GM23248 (cell line): Measurements from ENCODE around the gene CPAMD8. TPM values are rescaled to one million over a fixed set of nuclear protein-coding genes. Genes with fewer than 3 reads are reported as not detected.
A peak's percentile ranks its signal among the peaks of the same experiment; 100 is the strongest.

Experiments used
- DNase-seq: peaks from one replicate; pipeline ENCODE4 v3.0.0-alpha.2; 2015
- H2AFZ ChIP-seq: fragments of 200-600 bp; sonication (generic); 2 replicates; pipeline ENCODE4 v1.6.1; 2016; ENCODE audit warnings: antibody characterized with exemption
- H3F3A ChIP-seq: fragments of 200-600 bp; sonication (generic); 2 replicates; pipeline ENCODE4 v1.6.1; 2016; ENCODE audit warnings: mild to moderate bottlenecking, antibody characterized with exemption, mixed run types; ENCODE audit not compliant: insufficient read depth
- H3K27ac ChIP-seq: fragments of 200-600 bp; sonication (generic); 2 replicates; pipeline ENCODE4 v1.5.1; 2016; ENCODE audit warnings: mild to moderate bottlenecking
- H3K27me3 ChIP-seq: fragments of 200-600 bp; sonication (generic); replicated peaks from 2 replicates; pipeline ENCODE4 v1.6.1; 2016; ENCODE audit warnings: mild to moderate bottlenecking; ENCODE audit not compliant: insufficient read depth
- H3K36me3 ChIP-seq: fragments of 200-600 bp; sonication (generic); 2 replicates; pipeline ENCODE4 v1.6.1; 2016; ENCODE audit warnings: low read depth, mild to moderate bottlenecking
- H3K4me1 ChIP-seq: fragments of 200-600 bp; sonication (generic); 2 replicates; pipeline ENCODE4 v1.6.1; 2016; ENCODE audit warnings: mild to moderate bottlenecking; ENCODE audit not compliant: insufficient read depth
- H3K4me2 ChIP-seq: fragments of 200-600 bp; sonication (generic); one replicate; pipeline ENCODE4 v1.6.1; 2016; ENCODE audit warnings: mild to moderate bottlenecking; ENCODE audit not compliant: unreplicated experiment
- H3K4me3 ChIP-seq: fragments of 200-600 bp; sonication (generic); 2 replicates; pipeline ENCODE4 v1.5.1; 2016; ENCODE audit warnings: mild to moderate bottlenecking
- H3K79me2 ChIP-seq: fragments of 200-600 bp; sonication (generic); 2 replicates; pipeline ENCODE4 v1.6.1; 2016; ENCODE audit warnings: mild to moderate bottlenecking; ENCODE audit not compliant: insufficient read depth
- H3K9ac ChIP-seq: fragments of 200-600 bp; sonication (generic); 2 replicates; pipeline ENCODE4 v1.6.1; 2016; ENCODE audit warnings: mild to moderate bottlenecking
- H3K9me2 ChIP-seq: fragments of 200-600 bp; sonication (generic); 2 replicates; pipeline ENCODE4 v1.6.1; 2016; ENCODE audit warnings: mixed run types, mild to moderate bottlenecking, moderate library complexity; ENCODE audit not compliant: insufficient read depth
- H3K9me3 ChIP-seq: fragments of 200-600 bp; sonication (generic); one replicate; pipeline ENCODE4 v1.6.1; 2017; ENCODE audit warnings: low read depth
- H4K20me1 ChIP-seq: fragments of 200-600 bp; sonication (generic); 2 replicates; pipeline ENCODE4 v1.6.0; 2016; ENCODE audit not compliant: insufficient read depth
- EZH2 ChIP-seq: fragments of 200-600 bp; sonication (generic); IDR thresholded peaks from 2 replicates; pipeline ENCODE4 v1.6.1; 2018; ENCODE audit warnings: antibody characterized with exemption, mild to moderate bottlenecking; ENCODE audit not compliant: insufficient read depth, poor library complexity, severe bottlenecking
- EZH2phosphoT487 ChIP-seq: fragments of 200-600 bp; sonication (generic); IDR thresholded peaks from 2 replicates; pipeline ENCODE4 v1.6.1; 2018; ENCODE audit warnings: antibody characterized with exemption, moderate library complexity, mild to moderate bottlenecking, low read depth; ENCODE audit not compliant: insufficient read depth
- WGBS, 2 experiments: methylation state at CpG; one replicate each; pipeline ENCODE4 v1.1.6; 2015 to 2017; ENCODE audit warnings: low lambda C conversion rate in 2 of 2, low coverage in 1 of 2; ENCODE audit errors: missing lambda C conversion rate in 2 of 2; 5-methylcytosine and 5-hydroxymethylcytosine counted together
- in situ Hi-C: fragments of 300-500 bp; cut with MboI; formaldehyde crosslinking; loops from 2 replicates; pipeline ENCODE4 v1.15.0; 2020
- polyA plus RNA-seq: library from polyadenylated mRNA; unstranded; fragments of >200 nt; fragmentation: Nextera tagmentation; extraction: Ambion mirVana; gene quantifications from 2 replicates; pipeline ENCODE4 v1.2.1, GENCODE V29; 2016
- total RNA-seq: library from RNA; depleted of rRNA; stranded (reverse); fragments of >200 nt; shearing (Covaris generic); gene quantifications from 2 replicates; pipeline ENCODE4 v1.2.3, GENCODE V29; 2014

CPAMD8 gene
- total and polyA plus RNA-seq, 2 experiments from 2014 or later = 0.76 to 0.80 TPM

- H3K36me3 ChIP-seq = no peaks in the 10 kb centered on the region
- no peaks in the 10 kb centered on the region for H3F3A ChIP-seq
- no peaks in the 10 kb centered on the region for H3K79me2 ChIP-seq
- no peak overlapping the region for H2AFZ ChIP-seq
- H3K4me2 ChIP-seq = no peak overlapping the region
- 43 to 47% methylated on average over 3 of the region's 3 CpGs for WGBS, 2 experiments
- DNase-seq = no peak
- H3K4me3 ChIP-seq = no peak overlapping the region
- no peaks in the 10 kb centered on the region for H3K4me1 ChIP-seq
- H3K27ac ChIP-seq = no peak overlapping the region
- no peak overlapping the region for H3K9ac ChIP-seq
- in situ Hi-C loops = no loop called here
- H3K9me2 ChIP-seq = no peaks in the 10 kb centered on the region
- no peak for TF ChIP-seq EZH2phosphoT487
- no peak for TF ChIP-seq EZH2
- no peaks in the 10 kb centered on the region for H4K20me1 ChIP-seq
- no peaks in the 10 kb centered on the region for H3K9me3 ChIP-seq
- H3K27me3 ChIP-seq = peaks cover 36% of the 10 kb centered on the region
Observed at GRCh38 chr19:17023805-17024204, 2.8 kb downstream of the CPAMD8 start.

DNA sequence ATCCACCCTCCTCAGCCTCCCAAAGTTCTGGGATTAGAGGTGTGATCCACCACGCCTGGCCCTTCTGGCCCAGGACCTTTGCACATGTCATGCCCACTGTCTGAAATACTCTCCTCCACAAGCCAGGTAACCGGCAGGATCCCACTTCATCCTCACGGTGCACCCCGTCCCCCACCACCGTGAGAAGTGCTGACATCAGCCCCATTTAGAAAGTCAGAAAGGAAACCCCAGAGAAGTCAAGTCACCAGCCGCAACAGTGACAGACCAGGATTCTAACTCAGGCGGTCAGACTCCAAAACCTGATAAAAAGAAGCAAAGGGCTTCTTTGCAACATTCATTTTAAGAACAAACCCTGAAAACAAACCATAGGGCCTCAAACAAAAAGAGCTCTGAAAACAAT, 3.9 kb downstream of the CPAMD8 start:
- Histone ChIP-seq H3K4me2 (no peak overlapping the region), H3K36me3 (no peaks in the 10 kb centered on the region), H3K9me2 (no peaks in the 10 kb centered on the region), H2AFZ (no peak overlapping the region), H3K9me3 (no peaks in the 10 kb centered on the region), H3K27ac (no peak overlapping the region), H3F3A (no peaks in the 10 kb centered on the region), H3K27me3 (peaks cover 26% of the 10 kb centered on the region), H4K20me1 (no peaks in the 10 kb centered on the region), H3K4me3 (no peak overlapping the region), H3K79me2 (no peaks in the 10 kb centered on the region), H3K4me1 (no peaks in the 10 kb centered on the region), H3K9ac (no peak overlapping the region)
- TF ChIP-seq EZH2 (no peak), EZH2phosphoT487 (no peak)
- no peak for DNase-seq
- WGBS, 2 experiments = 47 to 51% methylated on average over 7 of the region's 7 CpGs
- in situ Hi-C loops = no loop called here

- H3K9ac ChIP-seq = no peak overlapping the region
- H3K79me2 ChIP-seq = no peaks in the 10 kb centered on the region
- no peaks in the 10 kb centered on the region for H3K9me3 ChIP-seq
- H3K4me1 ChIP-seq = no peaks in the 10 kb centered on the region
- H3K4me3 ChIP-seq = no peak overlapping the region
- peaks cover 22% of the 10 kb centered on the region for H3K27me3 ChIP-seq
- H3K27ac ChIP-seq = no peak overlapping the region
- H3K36me3 ChIP-seq = no peaks in the 10 kb centered on the region
- 70 to 71% methylated on average over 12 of the region's 12 CpGs for WGBS, 2 experiments
- no peak overlapping the region for H3K4me2 ChIP-seq
- no peaks in the 10 kb centered on the region for H3F3A ChIP-seq
- in situ Hi-C loops = no loop called here
- H2AFZ ChIP-seq = no peak overlapping the region
- DNase-seq = peak; percentile 59
- no peaks in the 10 kb centered on the region for H4K20me1 ChIP-seq
- TF ChIP-seq EZH2phosphoT487 = no peak
- TF ChIP-seq EZH2 = no peak
- H3K9me2 ChIP-seq = no peaks in the 10 kb centered on the region
Observed at GRCh38 chr19:17021793-17022590, 4.6 kb downstream of the CPAMD8 start.

DNA sequence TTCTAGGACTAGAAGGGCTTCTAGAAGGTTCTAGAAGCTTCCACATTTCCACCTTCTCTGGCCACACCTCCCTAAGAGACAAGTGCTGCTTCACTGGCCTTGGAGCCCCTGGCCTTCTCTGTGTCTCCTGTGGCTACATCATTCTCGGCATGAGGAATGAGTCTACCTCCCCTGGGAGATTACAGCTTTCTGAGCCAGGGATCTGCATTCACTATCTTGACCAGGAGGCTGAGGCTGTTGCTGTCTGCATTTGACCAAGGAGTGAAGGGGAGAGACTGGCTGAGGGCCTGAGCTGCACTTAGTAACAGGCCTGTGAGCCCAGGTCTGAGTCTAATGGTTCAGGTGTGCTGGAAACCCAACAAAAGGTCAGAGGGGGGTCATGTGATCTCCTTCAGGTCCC, 5.3 kb downstream of the CPAMD8 start:
- H3K9me2 ChIP-seq = no peaks in the 10 kb centered on the region
- H3K4me2 ChIP-seq = no peak overlapping the region
- no peaks in the 10 kb centered on the region for H3K4me1 ChIP-seq
- no peak overlapping the region for H2AFZ ChIP-seq
- DNase-seq = no peak
- WGBS, 2 experiments = 32 to 35% methylated on average over 1 of the region's 1 CpG
- no peaks in the 10 kb centered on the region for H3K36me3 ChIP-seq
- H3F3A ChIP-seq = no peaks in the 10 kb centered on the region
- in situ Hi-C loops = no loop called here
- H3K9ac ChIP-seq = no peak overlapping the region
- H3K27ac ChIP-seq = no peak overlapping the region
- no peaks in the 10 kb centered on the region for H3K79me2 ChIP-seq
- peaks cover 22% of the 10 kb centered on the region for H3K27me3 ChIP-seq
- H3K4me3 ChIP-seq = no peak overlapping the region
- TF ChIP-seq EZH2phosphoT487 = no peak
- no peak for TF ChIP-seq EZH2
- no peaks in the 10 kb centered on the region for H3K9me3 ChIP-seq
- H4K20me1 ChIP-seq = no peaks in the 10 kb centered on the region

- in situ Hi-C loops = no loop called here
- no peaks in the 10 kb centered on the region for H3K9me3 ChIP-seq
- peaks cover 22% of the 10 kb centered on the region for H3K27me3 ChIP-seq
- H3K79me2 ChIP-seq = no peaks in the 10 kb centered on the region
- no peak overlapping the region for H3K4me2 ChIP-seq
- no peak for DNase-seq
- H3F3A ChIP-seq = no peaks in the 10 kb centered on the region
- WGBS, 2 experiments = 90 to 96% methylated on average over 2 of the region's 2 CpGs
- no peak for TF ChIP-seq EZH2
- no peak overlapping the region for H3K27ac ChIP-seq
- H2AFZ ChIP-seq = no peak overlapping the region
- no peak overlapping the region for H3K4me3 ChIP-seq
- no peaks in the 10 kb centered on the region for H3K9me2 ChIP-seq
- no peaks in the 10 kb centered on the region for H4K20me1 ChIP-seq
- no peaks in the 10 kb centered on the region for H3K4me1 ChIP-seq
- H3K9ac ChIP-seq = no peak overlapping the region
- no peaks in the 10 kb centered on the region for H3K36me3 ChIP-seq
Observed at GRCh38 chr19:17020823-17021222, 5.8 kb downstream of the CPAMD8 start.
